HepG2 (cell line): ENCODE results near the gene TRIM28.

Experiments
- AHR ChIP-seq: IDR thresholded peaks from 2 replicates; pipeline ENCODE4 v1.6.1; 2018; ENCODE audit warnings: missing genetic modification reagents, missing compliant biosample characterization
- CHD2 ChIP-seq: IDR thresholded peaks from 2 replicates; pipeline ENCODE4 v1.6.1; 2011; ENCODE audit warnings: low read depth, low read length, improper control_type of control experiment
- ESRRA ChIP-seq: sonication (generic); formaldehyde crosslinking; IDR thresholded peaks from 2 replicates; pipeline ENCODE4 v1.5.1; 2020; ENCODE audit warnings: mild to moderate bottlenecking, low read depth, missing genetic modification reagents
- HCFC1 ChIP-seq: fragments of 150-350 bp; IDR thresholded peaks from 2 replicates; pipeline ENCODE4 v1.6.1; 2014; ENCODE audit warnings: low read depth, low read length
- KDM1A ChIP-seq: IDR thresholded peaks from 2 replicates; pipeline ENCODE4 v1.6.1; 2016; ENCODE audit warnings: missing compliant biosample characterization
- NFE2L1 ChIP-seq: sonication (generic); formaldehyde crosslinking; IDR thresholded peaks from 2 replicates; pipeline ENCODE4 v1.4.0; 2020; ENCODE audit warnings: missing genetic modification reagents, mild to moderate bottlenecking, borderline replicate concordance
- ZFYVE20 ChIP-seq: sonication (generic); formaldehyde crosslinking; IDR thresholded peaks from 2 replicates; pipeline ENCODE4 v1.8.0; 2023; ENCODE audit warnings: low read depth, mild to moderate bottlenecking, moderate library complexity, missing genetic modification reagents, borderline replicate concordance
- ZNF34 ChIP-seq: sonication (generic); formaldehyde crosslinking; IDR thresholded peaks from 2 replicates; pipeline ENCODE4 v1.4.0; 2020; ENCODE audit warnings: mild to moderate bottlenecking, missing genetic modification reagents, borderline replicate concordance
- ZNF891 ChIP-seq: sonication (generic); formaldehyde crosslinking; IDR thresholded peaks from 2 replicates; pipeline ENCODE4 v1.5.0; 2020; ENCODE audit warnings: mild to moderate bottlenecking, missing genetic modification reagents
- TF ChIP-seq, protein P1 (sequence below): sonication (generic); formaldehyde crosslinking; IDR thresholded peaks from 2 replicates; pipeline ENCODE4 v1.5.0; 2020; ENCODE audit warnings: mild to moderate bottlenecking, missing genetic modification reagents, moderate library complexity
- TF ChIP-seq, protein P2 (sequence below): IDR thresholded peaks from 2 replicates; pipeline ENCODE4 v1.6.1; 2016; ENCODE audit warnings: low read depth, control low read depth
- TF ChIP-seq, protein P3 (sequence below): fragments of 450-650 bp; IDR thresholded peaks from 2 replicates; pipeline ENCODE4 v1.6.1; 2016
- TF ChIP-seq, protein P4 (sequence below): sonication (generic); formaldehyde crosslinking; conservative IDR thresholded peaks from 2 replicates; pipeline ENCODE4 v1.8.0; 2022; ENCODE audit warnings: mild to moderate bottlenecking, moderate library complexity, missing genetic modification reagents
- TF ChIP-seq, protein P5 (sequence below): fragments of 450-650 bp; IDR thresholded peaks from 2 replicates; pipeline ENCODE4 v1.6.1; 2017; ENCODE audit warnings: mild to moderate bottlenecking

DNA sequence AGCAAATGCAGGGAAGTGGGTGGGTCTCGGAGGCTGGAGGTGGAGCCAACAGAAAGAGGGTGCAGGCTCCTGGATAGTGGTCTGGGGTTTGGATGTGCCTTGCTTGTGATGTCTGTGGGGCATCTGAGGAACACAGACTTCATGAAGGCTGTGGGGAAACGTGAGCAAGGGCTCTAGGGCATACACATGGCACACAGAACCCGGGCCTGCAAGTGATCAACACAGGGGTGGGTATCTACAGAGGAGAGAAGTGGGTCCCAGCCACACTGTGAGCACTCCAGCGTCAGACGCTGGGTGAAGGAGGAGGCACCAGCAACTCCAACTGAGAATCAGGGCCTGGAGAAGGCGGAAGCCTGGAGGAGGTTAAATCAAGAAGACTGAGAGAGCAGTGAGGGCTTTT lies 20.0 kb downstream of the TRIM28 start:
- TF ChIP-seq ESRRA (CRISPR knock-in tag) (no peak), AHR (CRISPR knock-in tag) (no peak), HCFC1 (no peak), KDM1A (CRISPR knock-in tag) (no peak), NFE2L1 (CRISPR knock-in tag) (no peak), CHD2 (no peak), ZFYVE20 (CRISPR knock-in tag) (no peak), ZNF891 (CRISPR knock-in tag) (no peak), ZNF34 (CRISPR knock-in tag) (no peak)
- TF ChIP-seq, protein P1, sequence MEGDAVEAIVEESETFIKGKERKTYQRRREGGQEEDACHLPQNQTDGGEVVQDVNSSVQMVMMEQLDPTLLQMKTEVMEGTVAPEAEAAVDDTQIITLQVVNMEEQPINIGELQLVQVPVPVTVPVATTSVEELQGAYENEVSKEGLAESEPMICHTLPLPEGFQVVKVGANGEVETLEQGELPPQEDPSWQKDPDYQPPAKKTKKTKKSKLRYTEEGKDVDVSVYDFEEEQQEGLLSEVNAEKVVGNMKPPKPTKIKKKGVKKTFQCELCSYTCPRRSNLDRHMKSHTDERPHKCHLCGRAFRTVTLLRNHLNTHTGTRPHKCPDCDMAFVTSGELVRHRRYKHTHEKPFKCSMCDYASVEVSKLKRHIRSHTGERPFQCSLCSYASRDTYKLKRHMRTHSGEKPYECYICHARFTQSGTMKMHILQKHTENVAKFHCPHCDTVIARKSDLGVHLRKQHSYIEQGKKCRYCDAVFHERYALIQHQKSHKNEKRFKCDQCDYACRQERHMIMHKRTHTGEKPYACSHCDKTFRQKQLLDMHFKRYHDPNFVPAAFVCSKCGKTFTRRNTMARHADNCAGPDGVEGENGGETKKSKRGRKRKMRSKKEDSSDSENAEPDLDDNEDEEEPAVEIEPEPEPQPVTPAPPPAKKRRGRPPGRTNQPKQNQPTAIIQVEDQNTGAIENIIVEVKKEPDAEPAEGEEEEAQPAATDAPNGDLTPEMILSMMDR (CRISPR knock-in tag): no peak
- TF ChIP-seq, protein P2, sequence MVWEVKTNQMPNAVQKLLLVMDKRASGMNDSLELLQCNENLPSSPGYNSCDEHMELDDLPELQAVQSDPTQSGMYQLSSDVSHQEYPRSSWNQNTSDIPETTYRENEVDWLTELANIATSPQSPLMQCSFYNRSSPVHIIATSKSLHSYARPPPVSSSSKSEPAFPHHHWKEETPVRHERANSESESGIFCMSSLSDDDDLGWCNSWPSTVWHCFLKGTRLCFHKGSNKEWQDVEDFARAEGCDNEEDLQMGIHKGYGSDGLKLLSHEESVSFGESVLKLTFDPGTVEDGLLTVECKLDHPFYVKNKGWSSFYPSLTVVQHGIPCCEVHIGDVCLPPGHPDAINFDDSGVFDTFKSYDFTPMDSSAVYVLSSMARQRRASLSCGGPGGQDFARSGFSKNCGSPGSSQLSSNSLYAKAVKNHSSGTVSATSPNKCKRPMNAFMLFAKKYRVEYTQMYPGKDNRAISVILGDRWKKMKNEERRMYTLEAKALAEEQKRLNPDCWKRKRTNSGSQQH (CRISPR knock-in tag): no peak
- TF ChIP-seq, protein P3, sequence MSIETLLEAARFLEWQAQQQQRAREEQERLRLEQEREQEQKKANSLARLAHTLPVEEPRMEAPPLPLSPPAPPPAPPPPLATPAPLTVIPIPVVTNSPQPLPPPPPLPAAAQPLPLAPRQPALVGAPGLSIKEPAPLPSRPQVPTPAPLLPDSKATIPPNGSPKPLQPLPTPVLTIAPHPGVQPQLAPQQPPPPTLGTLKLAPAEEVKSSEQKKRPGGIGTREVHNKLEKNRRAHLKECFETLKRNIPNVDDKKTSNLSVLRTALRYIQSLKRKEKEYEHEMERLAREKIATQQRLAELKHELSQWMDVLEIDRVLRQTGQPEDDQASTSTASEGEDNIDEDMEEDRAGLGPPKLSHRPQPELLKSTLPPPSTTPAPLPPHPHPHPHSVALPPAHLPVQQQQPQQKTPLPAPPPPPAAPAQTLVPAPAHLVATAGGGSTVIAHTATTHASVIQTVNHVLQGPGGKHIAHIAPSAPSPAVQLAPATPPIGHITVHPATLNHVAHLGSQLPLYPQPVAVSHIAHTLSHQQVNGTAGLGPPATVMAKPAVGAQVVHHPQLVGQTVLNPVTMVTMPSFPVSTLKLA: no peak
- TF ChIP-seq, protein P4, sequence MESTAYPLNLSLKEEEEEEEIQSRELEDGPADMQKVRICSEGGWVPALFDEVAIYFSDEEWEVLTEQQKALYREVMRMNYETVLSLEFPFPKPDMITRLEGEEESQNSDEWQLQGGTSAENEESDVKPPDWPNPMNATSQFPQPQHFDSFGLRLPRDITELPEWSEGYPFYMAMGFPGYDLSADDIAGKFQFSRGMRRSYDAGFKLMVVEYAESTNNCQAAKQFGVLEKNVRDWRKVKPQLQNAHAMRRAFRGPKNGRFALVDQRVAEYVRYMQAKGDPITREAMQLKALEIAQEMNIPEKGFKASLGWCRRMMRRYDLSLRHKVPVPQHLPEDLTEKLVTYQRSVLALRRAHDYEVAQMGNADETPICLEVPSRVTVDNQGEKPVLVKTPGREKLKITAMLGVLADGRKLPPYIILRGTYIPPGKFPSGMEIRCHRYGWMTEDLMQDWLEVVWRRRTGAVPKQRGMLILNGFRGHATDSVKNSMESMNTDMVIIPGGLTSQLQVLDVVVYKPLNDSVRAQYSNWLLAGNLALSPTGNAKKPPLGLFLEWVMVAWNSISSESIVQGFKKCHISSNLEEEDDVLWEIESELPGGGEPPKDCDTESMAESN (CRISPR knock-in tag): no peak
- TF ChIP-seq, protein P5, sequence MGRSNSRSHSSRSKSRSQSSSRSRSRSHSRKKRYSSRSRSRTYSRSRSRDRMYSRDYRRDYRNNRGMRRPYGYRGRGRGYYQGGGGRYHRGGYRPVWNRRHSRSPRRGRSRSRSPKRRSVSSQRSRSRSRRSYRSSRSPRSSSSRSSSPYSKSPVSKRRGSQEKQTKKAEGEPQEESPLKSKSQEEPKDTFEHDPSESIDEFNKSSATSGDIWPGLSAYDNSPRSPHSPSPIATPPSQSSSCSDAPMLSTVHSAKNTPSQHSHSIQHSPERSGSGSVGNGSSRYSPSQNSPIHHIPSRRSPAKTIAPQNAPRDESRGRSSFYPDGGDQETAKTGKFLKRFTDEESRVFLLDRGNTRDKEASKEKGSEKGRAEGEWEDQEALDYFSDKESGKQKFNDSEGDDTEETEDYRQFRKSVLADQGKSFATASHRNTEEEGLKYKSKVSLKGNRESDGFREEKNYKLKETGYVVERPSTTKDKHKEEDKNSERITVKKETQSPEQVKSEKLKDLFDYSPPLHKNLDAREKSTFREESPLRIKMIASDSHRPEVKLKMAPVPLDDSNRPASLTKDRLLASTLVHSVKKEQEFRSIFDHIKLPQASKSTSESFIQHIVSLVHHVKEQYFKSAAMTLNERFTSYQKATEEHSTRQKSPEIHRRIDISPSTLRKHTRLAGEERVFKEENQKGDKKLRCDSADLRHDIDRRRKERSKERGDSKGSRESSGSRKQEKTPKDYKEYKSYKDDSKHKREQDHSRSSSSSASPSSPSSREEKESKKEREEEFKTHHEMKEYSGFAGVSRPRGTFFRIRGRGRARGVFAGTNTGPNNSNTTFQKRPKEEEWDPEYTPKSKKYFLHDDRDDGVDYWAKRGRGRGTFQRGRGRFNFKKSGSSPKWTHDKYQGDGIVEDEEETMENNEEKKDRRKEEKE: no peak
